ENCODE results near the gene SLC2A11. TPM values are rescaled to one million over a fixed set of nuclear protein-coding genes. Genes with fewer than 3 reads are reported as not detected.

The SLC2A11 gene
- total and polyA plus RNA-seq, 9 of the 15 experiments (the other 6 are each of a cell fraction or from before 2014, with no cell fraction given), result 0.44 to 2.7 (median 2.1) TPM

DNA sequence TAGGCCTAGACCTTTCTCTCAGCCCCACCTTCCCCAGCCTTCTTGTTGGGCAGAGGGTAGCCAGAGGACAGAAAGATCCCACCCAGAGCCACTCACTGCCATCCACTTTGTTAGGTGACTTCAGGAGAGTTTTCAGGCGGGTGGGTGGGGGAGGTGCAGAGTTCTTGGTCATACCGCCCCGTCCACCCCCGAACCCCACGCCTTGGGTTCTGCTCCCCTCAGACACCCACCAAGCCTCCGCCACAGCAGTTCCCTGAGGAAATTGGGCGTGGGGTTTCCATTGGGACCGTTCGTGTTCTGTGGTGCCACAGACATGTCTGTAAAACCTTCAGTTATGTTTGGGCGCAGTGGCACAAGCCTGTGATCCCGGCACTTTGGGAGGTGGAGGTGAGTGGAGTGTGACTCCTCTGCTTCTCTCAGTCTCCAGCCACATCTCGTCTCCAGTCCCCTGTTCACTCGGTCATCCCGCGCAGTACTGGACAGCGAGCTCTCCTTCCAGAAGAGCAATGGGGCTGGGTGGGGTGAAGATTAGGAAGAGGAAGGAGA lies 38.0 kb downstream of the SLC2A11 start:
- H3K4me3 ChIP-seq, result peak overlapping the region; percentile 77
- H3K4me2 ChIP-seq (ENCODE audit: insufficient read depth, low read length), result peak overlapping the region; percentile 95
- no peak for DNase-seq (ENCODE audit: extremely low read depth in 1 of 4, low spot score in 3 of 4)
- no peak overlapping the region for H2AFZ ChIP-seq (ENCODE audit: low read depth, low read length)
- intact Hi-C loops (cut with micrococcal nuclease) (no loop called here), in situ Hi-C loops (cut with MboI) (no loop called here)
- no peak for FAIRE-seq
- peaks cover 31% of the 10 kb centered on the region for H3K36me3 ChIP-seq (ENCODE audit: control insufficient read depth, insufficient read depth, low read length)
- ChIA-PET CTCF (ENCODE audit: low intra/inter-chr PET ratio) (no interaction called here), POLR2A (interaction anchor here (0.8 kb wide), 1 partner anchor 13 kb away, joined by 3 read pairs; no protein-coding TSS in a partner anchor)
- H3K9me3 ChIP-seq (replicated peaks; ENCODE audit: control insufficient read depth, insufficient read depth, low read depth, low read length), result peaks cover 4% of the 10 kb centered on the region; the same call in 1 of the 2 replicates
- peaks cover 18 to 34% of the 10 kb centered on the region in 2 experiments for H3K4me1 ChIP-seq (replicated peaks in 1 of 2; ENCODE audit: control insufficient read depth in 2 of 2, insufficient read depth in 2 of 2, low read length in 2 of 2)
- peak overlapping the region; percentile 96 for H3K27ac ChIP-seq (ENCODE audit: extremely low read depth, low read depth, low read length)
- H3K9me1 ChIP-seq (ENCODE audit: control insufficient read depth, insufficient read depth, low read length), result peaks cover 3% of the 10 kb centered on the region
- H3K9ac ChIP-seq (ENCODE audit: insufficient read depth in 1 of 2, low read depth in 2 of 2, low read length in 2 of 2), result peak overlapping the region; percentile 79 to 91
- WGBS (ENCODE audit: insufficient coverage, low coverage, missing lambda C conversion rate), result 16% methylated on average over 10 of the region's 16 CpGs
- ATAC-seq, result no peak
- H3K79me2 ChIP-seq (ENCODE audit: control insufficient read depth, insufficient read depth, low read length), result peaks cover 42% of the 10 kb centered on the region
- H4K20me1 ChIP-seq (replicated peaks; ENCODE audit: control insufficient read depth, insufficient read depth, low read length), result peaks cover 10% of the 10 kb centered on the region; the same call in 1 of the 2 replicates
- no TSS peak for BruUV-seq (replicated peaks)
- no peaks in the 10 kb centered on the region for H3K27me3 ChIP-seq (ENCODE audit: control insufficient read depth in 2 of 2, insufficient read depth in 2 of 2, low read length in 2 of 2)
- TF ChIP-seq SNIP1 (IDR thresholded peaks at IDR 0.05; ENCODE audit: low read depth) (no peak), SMARCA4 (IDR thresholded peaks at IDR 0.05) (no peak), ATF6 (CRISPR knock-in tag; IDR thresholded peaks at IDR 0.05) (no peak), DACH1 (IDR thresholded peaks at IDR 0.05; ENCODE audit: partially characterized antibody) (no peak), GTF2F1 (IDR thresholded peaks at IDR 0.05; ENCODE audit: low read depth, low read length) (no peak), ARID3A (IDR thresholded peaks at IDR 0.05; ENCODE audit: borderline replicate concordance, low read depth, low read length) (no peak), ZNF695 (CRISPR knock-in tag; IDR thresholded peaks at IDR 0.05) (no peak), CREBBP (IDR thresholded peaks at IDR 0.05; ENCODE audit: low read depth, low read length) (no peak), ZNF134 (CRISPR knock-in tag; conservative IDR thresholded peaks at IDR 0.05) (no peak), SRSF9 (IDR thresholded peaks at IDR 0.05; ENCODE audit: borderline replicate concordance, low read depth, low read length) (no peak), ZFP36 (IDR thresholded peaks at IDR 0.05; ENCODE audit: low read depth, low read length, partially characterized antibody) (no peak), ZBTB33 (CRISPR knock-in tag; IDR thresholded peaks at IDR 0.05) (no peak), CHD4 (IDR thresholded peaks at IDR 0.05; ENCODE audit: insufficient read depth, insufficient replicate concordance, low read depth, low read length, poor library complexity, severe bottlenecking) (no peak)
- TF ChIP-seq, protein P1, sequence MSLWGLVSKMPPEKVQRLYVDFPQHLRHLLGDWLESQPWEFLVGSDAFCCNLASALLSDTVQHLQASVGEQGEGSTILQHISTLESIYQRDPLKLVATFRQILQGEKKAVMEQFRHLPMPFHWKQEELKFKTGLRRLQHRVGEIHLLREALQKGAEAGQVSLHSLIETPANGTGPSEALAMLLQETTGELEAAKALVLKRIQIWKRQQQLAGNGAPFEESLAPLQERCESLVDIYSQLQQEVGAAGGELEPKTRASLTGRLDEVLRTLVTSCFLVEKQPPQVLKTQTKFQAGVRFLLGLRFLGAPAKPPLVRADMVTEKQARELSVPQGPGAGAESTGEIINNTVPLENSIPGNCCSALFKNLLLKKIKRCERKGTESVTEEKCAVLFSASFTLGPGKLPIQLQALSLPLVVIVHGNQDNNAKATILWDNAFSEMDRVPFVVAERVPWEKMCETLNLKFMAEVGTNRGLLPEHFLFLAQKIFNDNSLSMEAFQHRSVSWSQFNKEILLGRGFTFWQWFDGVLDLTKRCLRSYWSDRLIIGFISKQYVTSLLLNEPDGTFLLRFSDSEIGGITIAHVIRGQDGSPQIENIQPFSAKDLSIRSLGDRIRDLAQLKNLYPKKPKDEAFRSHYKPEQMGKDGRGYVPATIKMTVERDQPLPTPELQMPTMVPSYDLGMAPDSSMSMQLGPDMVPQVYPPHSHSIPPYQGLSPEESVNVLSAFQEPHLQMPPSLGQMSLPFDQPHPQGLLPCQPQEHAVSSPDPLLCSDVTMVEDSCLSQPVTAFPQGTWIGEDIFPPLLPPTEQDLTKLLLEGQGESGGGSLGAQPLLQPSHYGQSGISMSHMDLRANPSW (CRISPR knock-in tag; IDR thresholded peaks at IDR 0.05), result no peak
